ENCODE measurements around the gene HMGCLL1.

Gene HMGCLL1

DNA sequence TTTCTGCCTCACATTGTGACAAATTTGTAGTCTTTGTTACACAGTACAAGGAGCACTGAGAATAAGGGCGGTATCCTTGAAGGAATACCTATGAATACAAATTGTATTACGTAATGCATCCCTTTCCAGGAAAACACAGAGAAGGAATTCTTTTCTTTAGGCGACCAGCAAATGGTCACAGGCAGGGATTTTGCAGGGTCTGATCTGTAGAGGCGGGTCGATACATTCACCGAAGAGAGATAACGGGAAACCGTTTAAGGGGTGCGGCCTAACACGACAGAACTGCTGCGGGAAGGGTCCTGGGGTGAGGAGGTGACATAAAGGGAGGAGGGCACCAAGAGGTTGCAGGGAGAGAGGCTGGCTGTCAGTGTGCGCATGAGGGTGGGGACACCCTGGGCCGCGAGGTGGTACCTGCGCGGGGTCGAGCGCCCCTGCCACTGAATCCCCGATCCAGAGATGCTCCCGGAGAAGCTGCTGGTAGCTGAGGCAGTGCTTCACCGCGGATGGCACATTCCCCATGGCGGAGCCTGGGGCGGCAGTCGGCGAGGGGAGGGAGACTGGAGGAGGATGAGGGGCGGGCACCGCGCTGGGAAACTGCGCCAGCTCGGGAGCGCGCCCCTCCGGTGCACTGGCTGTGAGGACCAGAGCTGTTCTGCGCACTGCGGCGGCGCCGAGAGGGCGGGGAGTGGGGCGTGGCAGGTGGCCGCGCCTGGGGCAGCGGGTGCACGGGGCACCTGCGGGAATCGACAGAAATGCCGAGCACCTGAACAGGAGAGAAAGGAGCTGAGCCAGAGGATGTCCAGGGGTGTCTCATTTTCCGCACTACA, at the start of gene HMGCLL1:
Gene HMGCLL1, minus strand, starts transcription at position 656 of the 827 bp plus-strand sequence. Its CDS starts 137 bp downstream, at position 519.
- no peak for DNase-seq (ENCODE audit: low read depth in 1 of 2, low spot score in 1 of 2)

DNA sequence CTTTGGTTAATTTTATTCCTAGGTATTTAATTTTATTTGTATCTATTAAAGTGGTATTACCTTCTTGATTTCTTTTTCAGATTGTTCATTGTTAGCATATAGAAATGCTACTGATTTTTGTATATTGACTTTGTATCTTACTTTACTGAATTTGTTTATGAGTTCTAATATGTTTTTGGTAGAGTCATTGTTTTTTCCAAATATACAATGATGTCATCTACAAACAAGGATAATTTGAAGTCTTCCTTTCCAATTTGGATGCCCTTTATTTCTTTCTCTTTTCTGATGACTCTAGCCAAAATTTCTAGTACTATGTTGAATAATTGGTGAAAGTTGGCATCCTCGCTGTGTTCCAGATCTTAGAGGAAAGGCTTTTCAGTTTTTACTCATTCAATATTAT, 43.0 kb upstream of the HMGCLL1 start:
- DNase-seq (ENCODE audit: low read depth in 1 of 2, low spot score in 1 of 2): no peak

DNA sequence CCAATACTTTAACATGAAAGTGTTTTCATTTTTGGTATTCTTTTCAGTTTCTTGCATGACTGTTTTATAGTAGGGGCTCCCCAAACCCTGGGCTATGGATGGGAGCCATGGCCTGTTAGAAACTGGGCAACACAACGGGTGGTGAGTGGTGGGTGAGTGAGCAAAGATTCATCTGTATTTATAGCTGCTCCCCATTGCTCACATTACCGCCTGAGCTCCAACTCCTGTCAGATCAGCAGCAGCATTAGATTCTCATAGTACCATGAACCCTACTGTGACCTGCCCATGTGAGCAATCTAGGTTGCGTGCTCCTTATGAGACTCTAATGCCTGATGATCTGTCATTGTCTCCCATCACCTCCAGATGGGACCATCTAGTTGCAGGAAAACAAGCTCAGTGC, 42.3 kb upstream of the HMGCLL1 start:
- no peak for DNase-seq (ENCODE audit: low read depth in 1 of 2, low spot score in 1 of 2)

DNA sequence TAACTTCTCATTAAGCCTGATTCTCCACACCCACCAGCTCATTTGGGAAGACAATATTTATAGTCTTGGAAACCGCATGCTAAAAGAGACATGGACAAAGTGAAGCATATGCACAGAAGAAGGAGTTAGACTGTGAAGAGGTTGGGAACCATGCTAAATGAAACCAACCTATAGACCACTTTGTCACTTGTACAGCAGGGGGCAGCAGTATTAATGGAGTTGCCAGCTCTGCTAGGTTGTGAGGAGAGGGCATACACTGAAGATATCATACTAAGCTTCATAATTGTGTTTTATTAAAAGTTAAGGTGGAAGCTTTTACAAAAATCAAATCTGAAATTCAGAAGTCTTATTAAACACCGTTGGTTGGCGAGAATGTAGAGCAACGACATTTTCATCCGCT, 38.3 kb upstream of the HMGCLL1 start:
- no peak for DNase-seq (ENCODE audit: low read depth in 1 of 2, low spot score in 1 of 2)

DNA sequence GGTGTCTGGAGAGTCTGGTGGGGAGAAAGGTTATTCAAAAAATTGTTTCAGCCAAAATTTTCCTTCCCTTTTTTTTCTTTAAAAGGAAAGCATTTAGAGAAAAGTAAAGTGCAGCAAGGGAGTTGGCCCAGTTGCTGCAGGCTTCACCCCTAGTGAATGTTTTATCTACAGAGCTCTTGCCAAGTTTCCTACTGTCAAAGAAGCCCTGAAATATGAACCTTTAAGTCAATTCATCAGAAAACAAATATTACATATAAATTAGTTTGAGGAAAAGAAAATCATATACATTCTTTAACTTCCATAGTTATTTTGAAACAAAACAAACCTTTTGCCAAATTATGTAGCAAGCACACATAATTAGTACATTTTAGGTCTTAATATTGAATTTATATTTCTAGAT, 25.0 kb upstream of the HMGCLL1 start:
- DNase-seq (ENCODE audit: low read depth in 1 of 2, low spot score in 1 of 2): no peak

DNA sequence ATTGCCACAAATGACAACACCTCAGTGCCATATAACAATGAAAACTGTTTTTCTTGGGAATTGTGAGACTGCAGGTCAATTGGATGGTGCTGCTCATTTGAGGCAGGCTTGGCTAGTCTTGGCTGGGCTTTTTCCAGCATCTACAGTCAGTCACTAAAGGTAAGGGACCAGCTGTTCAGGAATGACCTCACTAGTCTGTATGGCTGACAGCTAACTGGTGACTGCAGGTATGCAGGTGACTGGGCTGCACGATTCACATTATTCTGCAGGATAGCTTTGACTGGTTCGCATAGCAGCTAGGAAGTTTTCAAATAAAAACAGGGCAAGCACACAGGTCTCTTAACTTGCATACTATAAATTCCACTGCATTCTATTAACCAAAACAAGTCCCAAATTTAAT, 22.1 kb upstream of the HMGCLL1 start:
- no peak for DNase-seq (ENCODE audit: low read depth in 1 of 2, low spot score in 1 of 2)

DNA sequence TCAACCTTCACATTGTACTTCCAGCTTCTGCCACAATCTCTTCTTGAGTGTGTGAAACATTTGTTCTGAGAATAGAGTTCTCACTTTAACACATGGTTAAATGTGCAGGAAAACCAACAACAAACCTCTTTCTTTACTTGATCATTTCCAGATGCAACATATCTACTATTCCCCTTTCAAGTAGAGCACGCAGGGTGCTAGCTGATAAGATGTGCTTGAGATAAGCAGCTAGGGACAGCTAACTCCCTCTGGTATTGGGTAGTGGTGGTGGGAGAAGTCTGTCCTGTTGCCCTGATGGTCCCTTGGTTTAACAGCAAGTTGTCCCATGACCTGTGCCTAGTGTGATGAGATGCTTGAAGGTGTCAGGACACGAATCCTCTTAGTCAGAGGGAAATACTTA, 15.4 kb upstream of the HMGCLL1 start:
- no peak for DNase-seq (ENCODE audit: low read depth in 1 of 2, low spot score in 1 of 2)

DNA sequence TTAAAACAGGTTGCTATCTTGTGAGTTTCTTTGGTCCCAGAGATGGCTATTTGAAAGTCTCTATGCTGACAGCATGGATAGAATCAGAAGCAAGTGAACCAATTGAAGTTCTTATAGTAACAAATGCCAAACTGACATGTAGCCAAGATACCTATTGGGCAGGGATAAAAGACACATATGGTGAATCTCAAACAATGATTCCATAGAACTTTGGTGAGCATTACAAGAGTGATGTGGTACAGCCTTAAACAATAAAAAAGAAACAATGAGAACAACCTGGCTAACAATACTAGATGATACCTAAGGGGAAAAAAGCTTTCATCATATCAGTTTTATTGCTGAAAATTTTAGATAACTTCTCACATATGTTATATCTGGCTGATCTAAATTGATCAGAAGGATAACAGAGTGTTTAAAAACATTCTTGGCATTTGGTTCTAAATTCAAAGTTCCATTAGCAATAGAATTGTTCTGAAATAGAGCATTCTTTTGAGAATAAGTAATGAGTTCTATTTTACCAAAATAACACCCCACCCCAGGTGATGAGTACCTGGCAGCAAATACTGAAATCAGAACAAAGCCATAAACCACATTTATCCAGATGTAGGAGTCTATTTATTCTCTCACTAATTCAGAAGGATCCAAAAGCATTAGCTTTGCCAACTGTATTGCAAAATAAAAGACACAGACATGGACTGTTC, 5.8 kb upstream of the HMGCLL1 start:
- DNase-seq (ENCODE audit: low read depth in 1 of 2, low spot score in 1 of 2): no peak

DNA sequence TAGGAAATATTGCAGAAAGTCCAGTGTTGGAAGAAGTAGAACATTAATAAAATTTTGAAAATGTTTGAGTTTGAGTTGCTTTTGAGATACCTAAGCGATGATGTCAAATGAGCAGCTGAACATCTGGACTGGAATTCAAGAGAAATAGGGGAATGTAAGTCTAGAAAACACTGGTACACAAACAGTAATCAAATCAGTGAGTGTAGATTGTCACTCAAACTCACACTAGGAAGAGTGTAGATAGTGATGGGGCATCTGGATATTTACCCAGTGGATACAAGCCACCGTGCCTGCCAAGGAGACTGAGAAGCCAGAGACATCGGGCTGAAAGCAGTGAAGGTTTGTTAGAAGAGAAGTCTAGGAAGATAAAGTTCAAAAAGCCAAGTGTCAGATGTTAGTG, 2.2 kb downstream of the HMGCLL1 start:
- no peak for DNase-seq (ENCODE audit: low read depth in 1 of 2, low spot score in 1 of 2)

- no peak for DNase-seq (ENCODE audit: low read depth in 1 of 2, low spot score in 1 of 2)
These were observed 4.4 kb downstream of the HMGCLL1 start for GRCh38 chr6:55574556-55574955.

- no peak for DNase-seq (ENCODE audit: low read depth in 1 of 2, low spot score in 1 of 2)
These were observed 9.4 kb downstream of the HMGCLL1 start for GRCh38 chr6:55569638-55570037.

- DNase-seq (ENCODE audit: low read depth in 1 of 2, low spot score in 1 of 2): no peak
These were observed 10.1 kb downstream of the HMGCLL1 start for GRCh38 chr6:55568808-55569439.

DNA sequence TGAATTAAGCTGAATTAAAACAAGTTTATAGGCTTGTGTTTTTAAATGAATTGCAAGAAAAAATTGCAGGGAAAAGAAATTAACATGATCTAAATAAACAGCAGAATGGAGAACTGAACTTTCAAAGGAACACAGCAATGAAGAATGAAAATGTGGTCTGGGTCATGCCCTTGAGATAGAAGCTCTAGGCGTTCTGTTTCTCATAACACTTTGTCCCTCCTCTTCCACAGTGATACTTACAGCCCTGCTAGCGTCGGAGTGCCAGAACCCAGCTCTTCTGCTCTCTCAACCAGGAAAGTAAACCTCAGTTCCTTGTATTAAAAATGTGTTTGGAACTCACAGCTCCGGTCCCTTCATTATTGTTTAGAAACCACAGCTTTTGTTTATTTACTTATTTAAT, 11.4 kb downstream of the HMGCLL1 start:
- no peak for DNase-seq (ENCODE audit: low read depth in 1 of 2, low spot score in 1 of 2)

- DNase-seq (ENCODE audit: low read depth in 1 of 2, low spot score in 1 of 2): no peak
These were observed 12.8 kb downstream of the HMGCLL1 start for GRCh38 chr6:55566036-55566710.

GRCh38 chr6:55562318-55562717, 16.7 kb downstream of the HMGCLL1 start:
- no peak for DNase-seq (ENCODE audit: low read depth in 1 of 2, low spot score in 1 of 2)

DNA sequence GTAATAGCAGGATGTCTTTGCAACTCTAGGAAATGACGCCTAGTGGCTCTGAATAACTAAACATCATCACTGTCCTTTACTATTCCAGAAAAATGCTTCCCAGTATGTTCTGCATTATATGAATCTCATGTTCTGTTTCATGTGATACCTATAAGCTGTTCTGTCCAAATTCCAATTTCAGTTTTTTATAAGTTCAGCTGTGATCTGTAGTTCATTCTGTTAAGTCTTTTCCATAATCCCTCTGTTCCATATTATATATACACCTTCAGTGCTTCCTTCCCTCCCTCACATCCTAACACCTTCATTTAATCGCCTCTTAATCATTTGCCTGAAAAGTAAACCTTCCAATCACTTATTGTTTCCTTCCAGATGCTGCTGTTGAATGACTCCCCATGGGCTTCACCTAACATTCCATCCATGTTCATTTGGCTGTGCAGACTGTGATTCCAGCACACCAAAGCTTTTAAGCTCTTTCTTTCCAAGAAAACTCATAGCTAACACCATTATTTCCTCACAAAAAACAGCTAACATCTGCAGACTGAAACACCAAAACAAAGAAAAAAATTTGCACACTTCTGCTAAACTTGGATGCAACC, 18.6 kb downstream of the HMGCLL1 start:
- no peak for DNase-seq (ENCODE audit: low read depth in 1 of 2, low spot score in 1 of 2)

DNA sequence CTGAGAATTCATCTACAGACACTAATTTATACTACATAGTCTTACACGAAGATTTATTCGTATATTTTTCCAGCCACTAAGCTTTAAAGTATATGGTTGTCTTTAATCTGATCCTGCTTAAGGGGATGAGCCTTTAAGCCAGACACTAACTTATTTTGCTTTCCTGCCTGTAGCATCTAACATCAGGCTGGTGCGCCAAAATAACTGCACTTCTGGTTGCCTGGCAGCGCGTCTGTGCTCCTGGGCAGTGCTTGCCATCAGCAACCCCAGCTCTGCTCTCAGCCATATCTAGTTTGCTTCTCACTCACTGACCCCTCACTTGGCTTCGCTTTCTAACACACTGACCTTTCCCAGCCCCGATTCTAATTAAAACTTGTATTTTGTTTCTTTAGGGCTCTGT, 21.8 kb downstream of the HMGCLL1 start:
- DNase-seq (ENCODE audit: low read depth in 1 of 2, low spot score in 1 of 2): no peak

GRCh38 chr6:55545791-55546190, 33.2 kb downstream of the HMGCLL1 start:
- no peak for DNase-seq (ENCODE audit: low read depth in 1 of 2, low spot score in 1 of 2)

- DNase-seq (ENCODE audit: low read depth in 1 of 2, low spot score in 1 of 2): no peak
These were observed 35.2 kb downstream of the HMGCLL1 start for GRCh38 chr6:55543633-55544309.

DNA sequence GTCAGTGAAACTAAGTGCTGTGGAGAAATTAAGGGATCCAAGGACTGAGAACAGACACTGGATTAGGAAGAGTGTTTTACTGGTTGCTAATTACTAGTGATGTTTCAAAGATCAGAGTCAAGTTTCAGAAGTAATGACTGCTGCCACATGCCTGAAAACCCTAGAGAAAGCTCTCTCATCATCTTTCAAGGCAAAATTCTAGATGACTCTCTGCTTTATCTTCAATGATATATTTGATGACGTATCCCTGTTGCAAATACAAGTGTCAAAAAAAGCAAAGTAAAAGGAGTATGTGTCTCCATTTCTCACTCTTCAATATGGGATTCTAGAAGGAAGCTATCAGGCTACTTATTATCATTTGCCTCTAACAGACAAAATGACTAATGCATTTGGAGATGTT, 38.0 kb downstream of the HMGCLL1 start:
- no peak for DNase-seq (ENCODE audit: low read depth in 1 of 2, low spot score in 1 of 2)
